NCI-H748 (cell line): ENCODE data around the gene HS6ST1.

ENCODE experiments used
- DNase-seq: peaks from one replicate; lab custom pipeline; 2025; ENCODE audit not compliant: unreplicated experiment; lab: John Stamatoyannopoulos, UW

Gene HS6ST1

GRCh38 chr2:128311216-128311754 is 7.4 kb downstream of the HS6ST1 start:
- no peak for DNase-seq

GRCh38 chr2:128310761-128311160 is 7.9 kb downstream of the HS6ST1 start:
- DNase-seq: no peak

- DNase-seq: peak; percentile 9
Measured at GRCh38 chr2:128310094-128310716, 8.5 kb downstream of the HS6ST1 start.

GRCh38 chr2:128309280-128310093 is 9.2 kb downstream of the HS6ST1 start:
- DNase-seq: peak; percentile 95

- no peak for DNase-seq
Measured at GRCh38 chr2:128308889-128309279, 9.8 kb downstream of the HS6ST1 start.

- no peak for DNase-seq
Measured at GRCh38 chr2:128308284-128308731, 10.4 kb downstream of the HS6ST1 start.

- no peak for DNase-seq
Measured at GRCh38 chr2:128307595-128307994, 11.1 kb downstream of the HS6ST1 start.

- no peak for DNase-seq
Measured at GRCh38 chr2:128306931-128307460, 11.7 kb downstream of the HS6ST1 start.

- DNase-seq: peak; percentile 91
Measured at GRCh38 chr2:128306081-128306930, 12.4 kb downstream of the HS6ST1 start.

GRCh38 chr2:128305555-128306080 is 13.1 kb downstream of the HS6ST1 start:
- peak; percentile 75 for DNase-seq

- peak; percentile 85 for DNase-seq
Measured at GRCh38 chr2:128304715-128305554, 13.7 kb downstream of the HS6ST1 start.

- DNase-seq: no peak
Measured at GRCh38 chr2:128304330-128304714, 14.3 kb downstream of the HS6ST1 start.

GRCh38 chr2:128303911-128304310 is 14.8 kb downstream of the HS6ST1 start:
- DNase-seq: no peak

GRCh38 chr2:128303095-128303791 is 15.4 kb downstream of the HS6ST1 start:
- no peak for DNase-seq

GRCh38 chr2:128302744-128303067 is 16.0 kb downstream of the HS6ST1 start:
- DNase-seq: no peak

- no peak for DNase-seq
Measured at GRCh38 chr2:128302011-128302743, 16.5 kb downstream of the HS6ST1 start.

- DNase-seq: no peak
Measured at GRCh38 chr2:128301501-128301966, 17.1 kb downstream of the HS6ST1 start.

- DNase-seq: no peak
Measured at GRCh38 chr2:128301021-128301420, 17.6 kb downstream of the HS6ST1 start.
